Smooth muscle cell (in vitro differentiated cells): Measurements from ENCODE around the gene SLC44A5. TPM values are rescaled to one million over a fixed set of nuclear protein-coding genes. Genes with fewer than 3 reads are reported as not detected.

Experiments
- DNase-seq: peaks from one replicate; lab custom pipeline; 2025; ENCODE audit not compliant: unreplicated experiment; lab: John Stamatoyannopoulos, UW
- H2AFZ ChIP-seq: fragments of 200-600 bp; sonication (generic); 2 replicates; pipeline ENCODE4 v1.6.0; 2016; ENCODE audit warnings: antibody characterized with exemption, low read depth, mild to moderate bottlenecking
- H3F3A ChIP-seq: fragments of 200-600 bp; sonication (generic); 2 replicates; pipeline ENCODE4 v1.6.0; 2017; ENCODE audit warnings: antibody characterized with exemption, low read depth
- H3K27ac ChIP-seq: fragments of 200-600 bp; sonication (generic); 2 replicates; pipeline ENCODE4 v1.5.1; 2016; ENCODE audit warnings: low read depth, mild to moderate bottlenecking
- H3K27me3 ChIP-seq: fragments of 200-600 bp; sonication (generic); 2 replicates; pipeline ENCODE4 v1.6.1; 2016; ENCODE audit warnings: low read depth, mild to moderate bottlenecking
- H3K36me3 ChIP-seq: fragments of 200-600 bp; sonication (generic); 2 replicates; pipeline ENCODE4 v1.5.1; 2016; ENCODE audit warnings: low read depth
- H3K4me1 ChIP-seq: fragments of 200-600 bp; sonication (generic); 2 replicates; pipeline ENCODE4 v1.5.1; 2016; ENCODE audit warnings: low read depth
- H3K4me2 ChIP-seq: fragments of 200-600 bp; sonication (generic); 2 replicates; pipeline ENCODE4 v1.6.0; 2016; ENCODE audit warnings: mild to moderate bottlenecking
- H3K4me3 ChIP-seq: fragments of 200-600 bp; sonication (generic); 2 replicates; pipeline ENCODE4 v1.5.1; 2016; ENCODE audit warnings: mild to moderate bottlenecking
- H3K79me2 ChIP-seq: fragments of 200-600 bp; sonication (generic); 2 replicates; pipeline ENCODE4 v1.6.0; 2016; ENCODE audit warnings: low read depth, mild to moderate bottlenecking
- H3K9ac ChIP-seq: fragments of 200-600 bp; sonication (generic); 2 replicates; pipeline ENCODE4 v1.6.0; 2016; ENCODE audit warnings: low read depth
- H3K9me3 ChIP-seq: fragments of 200-600 bp; sonication (generic); replicated peaks from 2 replicates; pipeline ENCODE4 v1.5.1; 2016; ENCODE audit warnings: low read depth
- H4K20me1 ChIP-seq: fragments of 200-600 bp; sonication (generic); 2 replicates; pipeline ENCODE4 v1.6.0; 2016; ENCODE audit warnings: low read depth
- WGBS: methylation state at CpG from one replicate; pipeline ENCODE4 v1.1.7; 2016; ENCODE audit warnings: low lambda C conversion rate; 5-methylcytosine and 5-hydroxymethylcytosine counted together
- polyA plus RNA-seq: library from polyadenylated mRNA; unstranded; fragments of >200 nt; fragmentation: Nextera tagmentation; extraction: Ambion mirVana; gene quantifications from 2 replicates; pipeline ENCODE4 v1.2.1, GENCODE V29; 2016
- total RNA-seq: library from RNA; depleted of rRNA; stranded (reverse); fragments of >200 nt; gene quantifications from 2 replicates; pipeline ENCODE4 v1.2.3, GENCODE V29; 2014
- TF ChIP-seq, protein P1 (sequence below): fragments of 200-600 bp; sonication (generic); IDR thresholded peaks from 2 replicates; pipeline ENCODE4 v1.5.1; 2017; ENCODE audit warnings: borderline replicate concordance, mild to moderate bottlenecking, antibody characterized with exemption; ENCODE audit not compliant: insufficient read depth, poor library complexity, severe bottlenecking

Gene SLC44A5
- total and polyA plus RNA-seq, 2 experiments from 2014 or later = 0.89 to 4.4 TPM

DNA sequence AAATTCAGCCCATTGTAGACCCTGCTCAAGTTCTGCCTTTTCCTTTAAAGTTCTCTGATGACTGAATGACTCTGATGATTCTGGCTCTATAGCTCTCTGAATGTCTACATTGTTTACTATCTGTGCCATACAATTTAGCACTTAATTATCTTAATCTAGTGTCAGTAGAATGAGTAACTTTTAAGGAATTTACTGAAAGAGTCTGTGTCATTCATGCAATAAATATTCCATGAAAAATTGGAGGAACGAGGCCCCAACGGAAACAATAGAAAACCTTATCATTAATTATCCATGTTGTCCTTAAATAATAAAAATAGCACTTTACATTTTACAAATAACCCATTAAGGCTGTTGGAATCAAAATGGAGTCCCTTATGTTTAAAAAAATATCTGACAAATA lies 77.8 kb downstream of the SLC44A5 start:
- Histone ChIP-seq H3K27me3 (no peaks in the 10 kb centered on the region), H3K36me3 (no peaks in the 10 kb centered on the region), H3K4me2 (no peak overlapping the region), H3F3A (no peaks in the 10 kb centered on the region), H3K79me2 (no peaks in the 10 kb centered on the region), H3K9me3 (no peaks in the 10 kb centered on the region), H4K20me1 (no peaks in the 10 kb centered on the region), H3K4me3 (no peak overlapping the region), H3K9ac (no peak overlapping the region), H3K4me1 (no peaks in the 10 kb centered on the region), H3K27ac (no peak overlapping the region), H2AFZ (no peak overlapping the region)
- TF ChIP-seq, protein P1, sequence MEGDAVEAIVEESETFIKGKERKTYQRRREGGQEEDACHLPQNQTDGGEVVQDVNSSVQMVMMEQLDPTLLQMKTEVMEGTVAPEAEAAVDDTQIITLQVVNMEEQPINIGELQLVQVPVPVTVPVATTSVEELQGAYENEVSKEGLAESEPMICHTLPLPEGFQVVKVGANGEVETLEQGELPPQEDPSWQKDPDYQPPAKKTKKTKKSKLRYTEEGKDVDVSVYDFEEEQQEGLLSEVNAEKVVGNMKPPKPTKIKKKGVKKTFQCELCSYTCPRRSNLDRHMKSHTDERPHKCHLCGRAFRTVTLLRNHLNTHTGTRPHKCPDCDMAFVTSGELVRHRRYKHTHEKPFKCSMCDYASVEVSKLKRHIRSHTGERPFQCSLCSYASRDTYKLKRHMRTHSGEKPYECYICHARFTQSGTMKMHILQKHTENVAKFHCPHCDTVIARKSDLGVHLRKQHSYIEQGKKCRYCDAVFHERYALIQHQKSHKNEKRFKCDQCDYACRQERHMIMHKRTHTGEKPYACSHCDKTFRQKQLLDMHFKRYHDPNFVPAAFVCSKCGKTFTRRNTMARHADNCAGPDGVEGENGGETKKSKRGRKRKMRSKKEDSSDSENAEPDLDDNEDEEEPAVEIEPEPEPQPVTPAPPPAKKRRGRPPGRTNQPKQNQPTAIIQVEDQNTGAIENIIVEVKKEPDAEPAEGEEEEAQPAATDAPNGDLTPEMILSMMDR = no peak
- no peak for DNase-seq
- 25% methylated on average over 2 of the region's 2 CpGs for WGBS

DNA sequence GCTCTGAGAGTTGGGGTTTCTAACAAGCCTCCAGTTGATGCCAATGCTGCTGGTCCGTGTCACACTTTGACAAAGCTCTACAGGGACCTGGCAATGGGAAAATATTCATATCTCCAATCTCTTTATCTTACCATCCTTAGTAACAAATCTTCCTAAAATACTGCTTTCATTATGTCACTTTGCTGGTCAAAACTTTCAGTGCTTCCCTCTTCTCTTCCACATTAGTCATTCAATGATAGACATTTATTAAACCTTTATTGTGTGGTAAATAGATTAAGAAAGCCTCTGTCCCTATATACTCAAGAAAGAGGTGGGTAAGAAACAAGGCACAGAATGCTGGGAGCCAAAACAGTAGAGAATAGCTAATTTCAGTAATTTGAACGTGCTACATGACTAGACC lies 79.3 kb downstream of the SLC44A5 start:
- no peak overlapping the region for H3K4me3 ChIP-seq
- no peak for DNase-seq
- no peak overlapping the region for H3K9ac ChIP-seq
- no peak overlapping the region for H3K27ac ChIP-seq
- H3K27me3 ChIP-seq = no peaks in the 10 kb centered on the region
- H3K79me2 ChIP-seq = no peaks in the 10 kb centered on the region
- TF ChIP-seq, protein P1 = no peak
- H3K36me3 ChIP-seq = no peaks in the 10 kb centered on the region
- H3K4me2 ChIP-seq = no peak overlapping the region
- H3K9me3 ChIP-seq = no peaks in the 10 kb centered on the region
- no peaks in the 10 kb centered on the region for H4K20me1 ChIP-seq
- H3F3A ChIP-seq = no peaks in the 10 kb centered on the region
- no peak overlapping the region for H2AFZ ChIP-seq
- 92% methylated on average over 2 of the region's 2 CpGs for WGBS
- H3K4me1 ChIP-seq = no peaks in the 10 kb centered on the region

DNA sequence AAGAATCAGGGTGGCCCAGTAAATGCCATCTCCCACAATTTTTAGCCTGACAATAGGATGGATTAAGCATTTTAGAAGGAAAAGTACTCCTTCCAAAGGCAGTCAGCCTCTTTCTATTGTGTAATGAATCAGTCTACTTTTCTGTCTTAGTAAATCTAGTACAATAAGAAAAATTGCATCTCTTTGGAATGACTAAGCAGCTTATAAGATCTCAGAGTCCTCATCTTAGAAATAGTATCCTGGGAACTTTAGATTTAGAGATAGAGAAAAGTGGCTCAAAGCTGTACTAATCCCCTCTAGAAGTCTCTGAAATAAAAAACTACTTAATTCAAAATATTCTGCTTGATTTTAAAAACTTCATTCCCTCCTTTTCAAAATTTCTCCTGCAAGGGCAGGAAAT lies 81.4 kb downstream of the SLC44A5 start:
- Histone ChIP-seq H3K36me3 (no peaks in the 10 kb centered on the region), H4K20me1 (no peaks in the 10 kb centered on the region), H3K27me3 (no peaks in the 10 kb centered on the region), H3K9me3 (no peaks in the 10 kb centered on the region), H3F3A (no peaks in the 10 kb centered on the region), H3K4me3 (no peak overlapping the region), H3K9ac (no peak overlapping the region), H3K4me1 (no peaks in the 10 kb centered on the region), H2AFZ (no peak overlapping the region), H3K27ac (no peak overlapping the region), H3K4me2 (no peak overlapping the region), H3K79me2 (no peaks in the 10 kb centered on the region)
- no peak for DNase-seq
- TF ChIP-seq, protein P1 = no peak

DNA sequence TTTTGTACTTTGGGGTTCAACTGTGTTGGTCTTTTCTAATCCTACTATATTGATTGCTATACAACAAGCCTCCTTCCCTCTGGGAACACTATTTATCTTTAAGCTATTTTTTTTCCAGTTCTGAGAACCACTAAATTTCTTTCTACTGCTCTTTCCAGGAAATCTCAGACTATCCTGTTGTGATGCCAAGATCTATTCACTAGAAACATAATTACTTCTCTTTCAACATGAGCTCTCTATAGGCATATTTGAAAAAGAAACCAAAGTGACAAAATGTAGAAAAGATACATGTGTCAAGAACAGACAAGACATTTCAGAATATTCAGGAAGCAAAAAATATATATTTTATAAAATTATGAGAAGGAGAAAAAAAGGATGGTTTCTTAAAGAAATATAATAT lies 82.9 kb downstream of the SLC44A5 start:
- peaks cover 2% of the 10 kb centered on the region for H3F3A ChIP-seq
- H3K9me3 ChIP-seq = no peaks in the 10 kb centered on the region
- H2AFZ ChIP-seq = no peak overlapping the region
- no peak overlapping the region for H3K27ac ChIP-seq
- no peak overlapping the region for H3K4me3 ChIP-seq
- TF ChIP-seq, protein P1 = no peak
- H3K4me2 ChIP-seq = no peak overlapping the region
- no peaks in the 10 kb centered on the region for H3K36me3 ChIP-seq
- no peaks in the 10 kb centered on the region for H3K4me1 ChIP-seq
- no peaks in the 10 kb centered on the region for H4K20me1 ChIP-seq
- no peaks in the 10 kb centered on the region for H3K79me2 ChIP-seq
- no peak for DNase-seq
- no peaks in the 10 kb centered on the region for H3K27me3 ChIP-seq
- H3K9ac ChIP-seq = no peak overlapping the region
